HEK293 (cell line): ENCODE results near the gene COL12A1.

ENCODE experiments used
- CTCF ChIA-PET: fragments of 350-600 bp; formaldehyde crosslinking; extraction: SDS; loops from one replicate; lab custom pipeline; 2021; ENCODE audit warnings: antibody characterized with exemption; lab: Yijun Ruan, JAX
- POLR2A ChIA-PET: fragments of 300-600 bp; formaldehyde crosslinking; extraction: SDS; loops from one replicate; lab custom pipeline; 2020; ENCODE audit warnings: antibody characterized with exemption, inconsistent platforms; lab: Yijun Ruan, JAX
- H3K27ac ChIP-seq: fragments of 200-500 bp; sonication (Bioruptor generic); 2 replicates; pipeline ENCODE4 v1.5.1; 2014; ENCODE audit warnings: low read depth, low read length, control low read depth, inconsistent platforms; ENCODE audit errors: extremely low read depth
- H3K36me3 ChIP-seq, 2 experiments: fragments of 200-500 bp in 1 of 2; sonication (Bioruptor generic) in 1 of 2; 1 replicate in 1 of 2; 2 replicates in 1 of 2; pipeline ENCODE4 v1.5.1; 2014 to 2017; ENCODE audit warnings: inconsistent platforms in 2 of 2, low read length in 2 of 2; ENCODE audit not compliant: control insufficient read depth in 2 of 2, insufficient read depth in 1 of 2
- H3K4me1 ChIP-seq: fragments of 200-500 bp; sonication (Bioruptor generic); 2 replicates; pipeline ENCODE4 v1.5.1; 2014; ENCODE audit warnings: mild to moderate bottlenecking, low read length, inconsistent platforms; ENCODE audit not compliant: control insufficient read depth, insufficient read depth
- H3K4me3 ChIP-seq: 2 replicates; pipeline ENCODE4 v1.5.1; 2011; ENCODE audit warnings: low read depth, mild to moderate bottlenecking, control low read depth, low read length, moderate library complexity
- H3K9me3 ChIP-seq: fragments of 200-500 bp; sonication (Bioruptor generic); 2 replicates; pipeline ENCODE4 v1.5.1; 2014; ENCODE audit warnings: low read depth, low read length, inconsistent platforms; ENCODE audit not compliant: control insufficient read depth, insufficient read depth
- HOXA7 ChIP-seq: sonication (generic); formaldehyde crosslinking; IDR thresholded peaks from 2 replicates; pipeline ENCODE4 v1.8.1; 2022; ENCODE audit warnings: missing genetic modification reagents, borderline replicate concordance
- SETDB1 ChIP-seq: IDR thresholded peaks from one replicate; pipeline ENCODE4 v1.6.1; 2017; ENCODE audit warnings: mild to moderate bottlenecking, low read length, moderate library complexity, mixed read lengths; ENCODE audit not compliant: insufficient read length
- SP3 ChIP-seq: fragments of 450-650 bp; formaldehyde crosslinking; IDR thresholded peaks from 2 replicates; pipeline ENCODE4 v1.5.1; 2016; ENCODE audit warnings: missing biosample characterization, missing genetic modification characterization
- ZFHX2 ChIP-seq: fragments of 450-650 bp; formaldehyde crosslinking; conservative IDR thresholded peaks from 2 replicates; pipeline ENCODE4 v1.5.1; 2016; ENCODE audit warnings: missing biosample characterization, missing genetic modification characterization
- ZFP41 ChIP-seq: fragments of 450-650 bp; formaldehyde crosslinking; IDR thresholded peaks from 2 replicates; pipeline ENCODE4 v1.5.1; 2016; ENCODE audit warnings: missing biosample characterization, missing genetic modification characterization, borderline replicate concordance
- ZIC2 ChIP-seq: fragments of 450-650 bp; formaldehyde crosslinking; IDR thresholded peaks from 2 replicates; pipeline ENCODE4 v1.5.1; 2016; ENCODE audit warnings: missing biosample characterization, missing genetic modification characterization
- ZNF114 ChIP-seq: fragments of 450-650 bp; formaldehyde crosslinking; IDR thresholded peaks from 2 replicates; pipeline ENCODE4 v1.5.0; 2017; ENCODE audit warnings: missing biosample characterization, missing genetic modification characterization
- ZNF121 ChIP-seq: fragments of 450-650 bp; formaldehyde crosslinking; IDR thresholded peaks from 2 replicates; pipeline ENCODE4 v1.5.1; 2016; ENCODE audit warnings: missing biosample characterization, missing genetic modification characterization
- ZNF169 ChIP-seq: fragments of 450-650 bp; formaldehyde crosslinking; IDR thresholded peaks from 2 replicates; pipeline ENCODE4 v1.5.1; 2016; ENCODE audit warnings: missing biosample characterization, missing genetic modification characterization
- ZNF214 ChIP-seq: fragments of 450-650 bp; formaldehyde crosslinking; IDR thresholded peaks from 2 replicates; pipeline ENCODE4 v1.5.1; 2017; ENCODE audit warnings: missing biosample characterization, mild to moderate bottlenecking, missing genetic modification characterization, borderline replicate concordance
- ZNF501 ChIP-seq: fragments of 450-650 bp; formaldehyde crosslinking; IDR thresholded peaks from 2 replicates; pipeline ENCODE4 v1.5.1; 2016; ENCODE audit warnings: missing biosample characterization, missing genetic modification characterization
- ZNF521 ChIP-seq: fragments of 450-650 bp; formaldehyde crosslinking; IDR thresholded peaks from 2 replicates; pipeline ENCODE4 v1.5.1; 2017; ENCODE audit warnings: missing biosample characterization, mild to moderate bottlenecking, missing genetic modification characterization
- ZNF610 ChIP-seq: fragments of 450-650 bp; formaldehyde crosslinking; IDR thresholded peaks from 2 replicates; pipeline ENCODE4 v1.5.1; 2016; ENCODE audit warnings: missing biosample characterization, missing genetic modification characterization, borderline replicate concordance
- ZNF791 ChIP-seq: fragments of 450-650 bp; formaldehyde crosslinking; IDR thresholded peaks from 2 replicates; pipeline ENCODE4 v1.5.1; 2016; ENCODE audit warnings: missing biosample characterization, missing genetic modification characterization
- ZNF830 ChIP-seq: fragments of 450-650 bp; IDR thresholded peaks from 2 replicates; pipeline ENCODE4 v1.5.0; 2018; ENCODE audit warnings: missing biosample characterization, missing genetic modification characterization, low read depth, mild to moderate bottlenecking, moderate library complexity
- TF ChIP-seq, protein P1 (sequence below): fragments of 450-650 bp; formaldehyde crosslinking; IDR thresholded peaks from 2 replicates; pipeline ENCODE4 v1.5.1; 2016; ENCODE audit warnings: missing biosample characterization, missing genetic modification characterization
- TF ChIP-seq, protein P2 (sequence below): sonication (generic); formaldehyde crosslinking; IDR thresholded peaks from 2 replicates; pipeline ENCODE4 v1.8.1; 2022; ENCODE audit warnings: mild to moderate bottlenecking, moderate library complexity, missing genetic modification reagents
- TF ChIP-seq, protein P3 (sequence below): fragments of 450-650 bp; formaldehyde crosslinking; IDR thresholded peaks from 2 replicates; pipeline ENCODE4 v1.5.1; 2016; ENCODE audit warnings: missing biosample characterization, missing genetic modification characterization, borderline replicate concordance
- TF ChIP-seq, protein P4 (sequence below): fragments of 450-650 bp; formaldehyde crosslinking; IDR thresholded peaks from 2 replicates; pipeline ENCODE4 v1.5.1; 2016; ENCODE audit warnings: missing biosample characterization, missing genetic modification characterization
- TF ChIP-seq, protein P5 (sequence below): fragments of 450-650 bp; formaldehyde crosslinking; IDR thresholded peaks from 2 replicates; pipeline ENCODE4 v1.5.1; 2016; ENCODE audit warnings: missing biosample characterization, missing genetic modification characterization

The COL12A1 gene

DNA sequence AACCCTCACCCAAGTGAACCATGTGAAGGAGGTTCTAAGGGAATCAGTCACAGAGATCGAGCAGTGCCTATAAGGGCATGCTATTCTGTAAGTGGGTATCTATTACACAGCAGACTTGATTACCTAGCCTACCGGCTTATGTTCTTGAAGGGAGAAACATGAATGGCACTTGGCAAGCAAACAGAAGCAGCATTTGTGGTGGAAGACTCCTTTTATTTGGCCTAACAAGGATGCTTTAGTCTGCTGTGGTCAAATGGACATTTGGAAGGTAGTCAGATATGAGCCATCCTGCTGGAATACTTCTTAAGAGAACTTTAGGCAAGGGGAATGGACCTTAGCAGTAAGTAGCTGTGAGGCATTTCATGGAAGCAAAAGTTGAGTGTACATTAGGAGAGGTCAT is 126.3 kb downstream of the COL12A1 start:
- ChIA-PET POLR2A (interaction anchor here (0.6 kb wide), 1 partner anchor 17 kb away, joined by 3 read pairs; no protein-coding TSS in a partner anchor), CTCF (interaction anchor here (0.7 kb wide), 1 partner anchor 14 kb away, joined by 3 read pairs; no protein-coding TSS in a partner anchor)
- no peak for TF ChIP-seq ZFP41
- TF ChIP-seq, protein P1, sequence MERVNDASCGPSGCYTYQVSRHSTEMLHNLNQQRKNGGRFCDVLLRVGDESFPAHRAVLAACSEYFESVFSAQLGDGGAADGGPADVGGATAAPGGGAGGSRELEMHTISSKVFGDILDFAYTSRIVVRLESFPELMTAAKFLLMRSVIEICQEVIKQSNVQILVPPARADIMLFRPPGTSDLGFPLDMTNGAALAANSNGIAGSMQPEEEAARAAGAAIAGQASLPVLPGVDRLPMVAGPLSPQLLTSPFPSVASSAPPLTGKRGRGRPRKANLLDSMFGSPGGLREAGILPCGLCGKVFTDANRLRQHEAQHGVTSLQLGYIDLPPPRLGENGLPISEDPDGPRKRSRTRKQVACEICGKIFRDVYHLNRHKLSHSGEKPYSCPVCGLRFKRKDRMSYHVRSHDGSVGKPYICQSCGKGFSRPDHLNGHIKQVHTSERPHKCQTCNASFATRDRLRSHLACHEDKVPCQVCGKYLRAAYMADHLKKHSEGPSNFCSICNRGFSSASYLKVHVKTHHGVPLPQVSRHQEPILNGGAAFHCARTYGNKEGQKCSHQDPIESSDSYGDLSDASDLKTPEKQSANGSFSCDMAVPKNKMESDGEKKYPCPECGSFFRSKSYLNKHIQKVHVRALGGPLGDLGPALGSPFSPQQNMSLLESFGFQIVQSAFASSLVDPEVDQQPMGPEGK (tag by site-specific recombination): no peak
- no peak for TF ChIP-seq HOXA7
- TF ChIP-seq, protein P2, sequence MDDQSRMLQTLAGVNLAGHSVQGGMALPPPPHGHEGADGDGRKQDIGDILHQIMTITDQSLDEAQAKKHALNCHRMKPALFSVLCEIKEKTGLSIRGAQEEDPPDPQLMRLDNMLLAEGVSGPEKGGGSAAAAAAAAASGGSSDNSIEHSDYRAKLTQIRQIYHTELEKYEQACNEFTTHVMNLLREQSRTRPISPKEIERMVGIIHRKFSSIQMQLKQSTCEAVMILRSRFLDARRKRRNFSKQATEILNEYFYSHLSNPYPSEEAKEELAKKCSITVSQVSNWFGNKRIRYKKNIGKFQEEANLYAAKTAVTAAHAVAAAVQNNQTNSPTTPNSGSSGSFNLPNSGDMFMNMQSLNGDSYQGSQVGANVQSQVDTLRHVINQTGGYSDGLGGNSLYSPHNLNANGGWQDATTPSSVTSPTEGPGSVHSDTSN: no peak
- TF ChIP-seq ZNF121 (tag by site-specific recombination): no peak
- TF ChIP-seq ZNF791 (tag by site-specific recombination): no peak
- no peak for TF ChIP-seq ZNF114
- no peak for TF ChIP-seq ZNF214 (tag by site-specific recombination)
- TF ChIP-seq ZIC2: no peak
- TF ChIP-seq, protein P3, sequence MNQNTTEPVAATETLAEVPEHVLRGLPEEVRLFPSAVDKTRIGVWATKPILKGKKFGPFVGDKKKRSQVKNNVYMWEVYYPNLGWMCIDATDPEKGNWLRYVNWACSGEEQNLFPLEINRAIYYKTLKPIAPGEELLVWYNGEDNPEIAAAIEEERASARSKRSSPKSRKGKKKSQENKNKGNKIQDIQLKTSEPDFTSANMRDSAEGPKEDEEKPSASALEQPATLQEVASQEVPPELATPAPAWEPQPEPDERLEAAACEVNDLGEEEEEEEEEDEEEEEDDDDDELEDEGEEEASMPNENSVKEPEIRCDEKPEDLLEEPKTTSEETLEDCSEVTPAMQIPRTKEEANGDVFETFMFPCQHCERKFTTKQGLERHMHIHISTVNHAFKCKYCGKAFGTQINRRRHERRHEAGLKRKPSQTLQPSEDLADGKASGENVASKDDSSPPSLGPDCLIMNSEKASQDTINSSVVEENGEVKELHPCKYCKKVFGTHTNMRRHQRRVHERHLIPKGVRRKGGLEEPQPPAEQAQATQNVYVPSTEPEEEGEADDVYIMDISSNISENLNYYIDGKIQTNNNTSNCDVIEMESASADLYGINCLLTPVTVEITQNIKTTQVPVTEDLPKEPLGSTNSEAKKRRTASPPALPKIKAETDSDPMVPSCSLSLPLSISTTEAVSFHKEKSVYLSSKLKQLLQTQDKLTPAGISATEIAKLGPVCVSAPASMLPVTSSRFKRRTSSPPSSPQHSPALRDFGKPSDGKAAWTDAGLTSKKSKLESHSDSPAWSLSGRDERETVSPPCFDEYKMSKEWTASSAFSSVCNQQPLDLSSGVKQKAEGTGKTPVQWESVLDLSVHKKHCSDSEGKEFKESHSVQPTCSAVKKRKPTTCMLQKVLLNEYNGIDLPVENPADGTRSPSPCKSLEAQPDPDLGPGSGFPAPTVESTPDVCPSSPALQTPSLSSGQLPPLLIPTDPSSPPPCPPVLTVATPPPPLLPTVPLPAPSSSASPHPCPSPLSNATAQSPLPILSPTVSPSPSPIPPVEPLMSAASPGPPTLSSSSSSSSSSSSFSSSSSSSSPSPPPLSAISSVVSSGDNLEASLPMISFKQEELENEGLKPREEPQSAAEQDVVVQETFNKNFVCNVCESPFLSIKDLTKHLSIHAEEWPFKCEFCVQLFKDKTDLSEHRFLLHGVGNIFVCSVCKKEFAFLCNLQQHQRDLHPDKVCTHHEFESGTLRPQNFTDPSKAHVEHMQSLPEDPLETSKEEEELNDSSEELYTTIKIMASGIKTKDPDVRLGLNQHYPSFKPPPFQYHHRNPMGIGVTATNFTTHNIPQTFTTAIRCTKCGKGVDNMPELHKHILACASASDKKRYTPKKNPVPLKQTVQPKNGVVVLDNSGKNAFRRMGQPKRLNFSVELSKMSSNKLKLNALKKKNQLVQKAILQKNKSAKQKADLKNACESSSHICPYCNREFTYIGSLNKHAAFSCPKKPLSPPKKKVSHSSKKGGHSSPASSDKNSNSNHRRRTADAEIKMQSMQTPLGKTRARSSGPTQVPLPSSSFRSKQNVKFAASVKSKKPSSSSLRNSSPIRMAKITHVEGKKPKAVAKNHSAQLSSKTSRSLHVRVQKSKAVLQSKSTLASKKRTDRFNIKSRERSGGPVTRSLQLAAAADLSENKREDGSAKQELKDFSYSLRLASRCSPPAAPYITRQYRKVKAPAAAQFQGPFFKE: no peak
- TF ChIP-seq ZNF169 (tag by site-specific recombination): no peak
- TF ChIP-seq ZNF521 (tag by site-specific recombination): no peak
- no peak for TF ChIP-seq SP3 (tag by site-specific recombination)
- TF ChIP-seq, protein P4, sequence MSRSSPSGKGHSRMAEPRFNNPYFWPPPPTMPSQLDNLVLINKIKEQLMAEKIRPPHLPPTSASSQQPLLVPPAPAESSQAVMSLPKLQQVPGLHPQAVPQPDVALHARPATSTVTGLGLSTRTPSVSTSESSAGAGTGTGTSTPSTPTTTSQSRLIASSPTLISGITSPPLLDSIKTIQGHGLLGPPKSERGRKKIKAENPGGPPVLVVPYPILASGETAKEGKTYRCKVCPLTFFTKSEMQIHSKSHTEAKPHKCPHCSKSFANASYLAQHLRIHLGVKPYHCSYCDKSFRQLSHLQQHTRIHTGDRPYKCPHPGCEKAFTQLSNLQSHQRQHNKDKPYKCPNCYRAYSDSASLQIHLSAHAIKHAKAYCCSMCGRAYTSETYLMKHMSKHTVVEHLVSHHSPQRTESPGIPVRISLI (tag by site-specific recombination): no peak
- TF ChIP-seq ZFHX2: no peak
- TF ChIP-seq SETDB1: no peak
- TF ChIP-seq ZNF830: no peak
- no peak for TF ChIP-seq ZNF501
- TF ChIP-seq, protein P5, sequence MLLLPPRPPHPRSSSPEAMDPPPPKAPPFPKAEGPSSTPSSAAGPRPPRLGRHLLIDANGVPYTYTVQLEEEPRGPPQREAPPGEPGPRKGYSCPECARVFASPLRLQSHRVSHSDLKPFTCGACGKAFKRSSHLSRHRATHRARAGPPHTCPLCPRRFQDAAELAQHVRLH: no peak
- TF ChIP-seq ZNF610 (tag by site-specific recombination): no peak
- Histone ChIP-seq H3K27ac (no peak overlapping the region), H3K4me1 (no peaks in the 10 kb centered on the region), H3K36me3 (no peaks in the 10 kb centered on the region), H3K9me3 (no peaks in the 10 kb centered on the region), H3K4me3 (no peak overlapping the region)
